CD4-positive, alpha-beta memory T cell (primary cell): ENCODE data around the gene CCDC201. TPM values are rescaled to one million over a fixed set of nuclear protein-coding genes. Genes with fewer than 3 reads are reported as not detected.
"Not testable (repeated sequence)": the region's sequence is repeated elsewhere in the genome, so short reads cannot be mapped to it uniquely, and the experiment has no call there.

Experiments used
- CTCF ChIA-PET: fragments of 350-600 bp; sonication (Branson Sonifier 250); formaldehyde crosslinking; loops from one replicate; lab custom pipeline; 2021; ENCODE audit warnings: inconsistent platforms; ENCODE audit not compliant: partially characterized antibody; lab: Charles Lee
- POLR2A ChIA-PET: fragments of 350-600 bp; sonication (Branson Sonifier 250); formaldehyde crosslinking; loops from one replicate; lab custom pipeline; 2021; ENCODE audit not compliant: partially characterized antibody; lab: Charles Lee
- DNase-seq, 5 donors: peaks; one replicate each; pipeline versions ENCODE4 v3.0.0 to v3.0.0-alpha.2; 2020 to 2022; ENCODE audit warnings: mixed read lengths in 1 of 5
- H3K27ac ChIP-seq: one replicate; pipeline ENCODE4 v1.7.0; 2013; ENCODE audit warnings: low read depth, low read length
- H3K27me3 ChIP-seq: 2 replicates; pipeline ENCODE4 v1.7.0; 2013; ENCODE audit warnings: mild to moderate bottlenecking, low read length, moderate library complexity; ENCODE audit not compliant: insufficient read depth
- H3K36me3 ChIP-seq: 2 replicates; pipeline ENCODE4 v1.7.0; 2013; ENCODE audit warnings: mild to moderate bottlenecking, low read length, moderate library complexity; ENCODE audit not compliant: insufficient read depth
- H3K4me1 ChIP-seq: 2 replicates; pipeline ENCODE4 v1.7.0; 2013; ENCODE audit warnings: mild to moderate bottlenecking, low read length, moderate library complexity; ENCODE audit not compliant: insufficient read depth
- H3K4me3 ChIP-seq, 2 donors: one replicate each; pipeline ENCODE4 v1.7.0; 2013; ENCODE audit warnings: low read length in 2 of 2, mild to moderate bottlenecking in 1 of 2
- H3K9me3 ChIP-seq, 2 donors: one replicate each; pipeline ENCODE4 v1.7.0; 2013; ENCODE audit warnings: low read length in 2 of 2, control low read depth in 1 of 2; ENCODE audit not compliant: control insufficient read depth in 1 of 2
- H3K27ac Mint-ChIP-seq, 7 donors: one replicate each; pipeline ENCODE4 v1.8.0; 2020 to 2021; ENCODE audit warnings: mixed read lengths in 7 of 7, mild to moderate bottlenecking in 6 of 7, inconsistent platforms in 3 of 7, moderate library complexity in 3 of 7
- H3K27me3 Mint-ChIP-seq, 2 donors: one replicate each; pipeline ENCODE4 v1.8.0; 2020 to 2021; ENCODE audit warnings: mixed read lengths in 2 of 2
- H3K36me3 Mint-ChIP-seq, 2 donors: one replicate each; pipeline ENCODE4 v1.8.0; 2020 to 2021; ENCODE audit warnings: mixed read lengths in 2 of 2, inconsistent platforms in 1 of 2, mild to moderate bottlenecking in 1 of 2
- H3K4me1 Mint-ChIP-seq, 4 donors: one replicate each; pipeline ENCODE4 v1.8.0; 2020 to 2021; ENCODE audit warnings: mixed read lengths in 4 of 4, mild to moderate bottlenecking in 1 of 4
- H3K4me3 Mint-ChIP-seq, 8 donors: one replicate each; pipeline ENCODE4 v1.8.0; 2020 to 2021; ENCODE audit warnings: mixed read lengths in 8 of 8, mild to moderate bottlenecking in 7 of 8, moderate library complexity in 6 of 8, inconsistent platforms in 3 of 8
- H3K9me3 Mint-ChIP-seq, 8 donors: one replicate each; pipeline ENCODE4 v1.8.0; 2020 to 2021; ENCODE audit warnings: mixed read lengths in 8 of 8, mild to moderate bottlenecking in 5 of 8, inconsistent platforms in 3 of 8, moderate library complexity in 1 of 8
- intact Hi-C: fragments of 100-400 bp; cut with micrococcal nuclease; formaldehyde crosslinking; loops from one replicate; pipeline ENCODE4 v1.15.1; 2023
- polyA plus RNA-seq, 2 donors: library from polyadenylated mRNA; unstranded; fragments of 300-500 nt; fragmentation: Illumina TruSeq; gene quantifications; one replicate each; pipeline ENCODE4 v1.2.3, GENCODE V29; 2021
- total RNA-seq, 2 experiments: library from RNA; stranded (reverse); gene quantifications; one replicate each; pipeline ENCODE4 v1.2.3, GENCODE V29; 2021

Gene CCDC201
- total and polyA plus RNA-seq, 4 experiments from 2014 or later = not detected

DNA sequence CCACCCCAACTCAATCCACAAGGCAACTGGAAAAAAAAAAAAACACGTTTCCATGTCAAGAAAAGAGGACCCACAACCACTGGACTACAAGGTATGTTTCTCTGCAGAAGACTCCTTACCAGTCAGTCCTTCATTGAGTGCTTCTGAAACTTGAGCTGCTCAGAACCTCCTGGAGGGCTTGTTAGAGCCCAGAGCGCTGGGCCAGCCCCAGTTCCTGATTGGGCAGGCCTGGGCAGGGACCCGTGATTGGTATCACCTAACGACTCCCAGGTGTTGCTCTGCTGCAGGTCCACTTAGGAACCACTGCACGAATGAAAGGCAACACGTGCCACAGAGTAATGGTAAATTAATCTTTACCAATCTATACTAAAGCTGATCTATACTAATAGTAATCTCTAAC lies 473 bp upstream of the CCDC201 start:
- POLR2A ChIA-PET = no interaction called here

GRCh38 chr7:45872116-45873034 lies 507 bp downstream of the CCDC201 start:
- POLR2A ChIA-PET = no interaction called here
- Mint-ChIP-seq H3K36me3 (no peaks in the 10 kb centered on the region), H3K4me1 (no peaks in the 10 kb centered on the region), H3K27ac (no peak overlapping the region), H3K9me3 (peaks cover 0 to 3% (median 0%) of the 10 kb centered on the region in 8 donors), H3K27me3 (peaks cover 3 to 8% of the 10 kb centered on the region in 2 donors), H3K4me3 (no peak overlapping the region)
- intact Hi-C loops = no loop called here
- DNase-seq = no peak
- Histone ChIP-seq H3K4me3 (no peak overlapping the region), H3K36me3 (no peaks in the 10 kb centered on the region), H3K27me3 (no peaks in the 10 kb centered on the region), H3K27ac (no peak overlapping the region), H3K4me1 (no peaks in the 10 kb centered on the region), H3K9me3 (no peaks in the 10 kb centered on the region)
- CTCF ChIA-PET = interaction anchor here (0.7 kb wide), 1 partner anchor 15 kb away, joined by 3 read pairs; no protein-coding TSS in a partner anchor

More for the DNA sequence above, 473 bp upstream of the CCDC201 start:
- peaks cover 0 to 5% (median 3%) of the 10 kb centered on the region in 8 donors for H3K9me3 Mint-ChIP-seq
- H3K4me1 Mint-ChIP-seq = no peaks in the 10 kb centered on the region
- H3K4me3 ChIP-seq = no peak overlapping the region
- no peaks in the 10 kb centered on the region for H3K27me3 ChIP-seq
- no peaks in the 10 kb centered on the region for H3K36me3 ChIP-seq
- H3K27me3 Mint-ChIP-seq = peaks cover 3 to 8% of the 10 kb centered on the region in 2 donors
- no peak overlapping the region for H3K4me3 Mint-ChIP-seq
- H3K27ac Mint-ChIP-seq = no peak overlapping the region
- no peak for DNase-seq
- intact Hi-C loops = no loop called here
- no peaks in the 10 kb centered on the region for H3K4me1 ChIP-seq
- no peaks in the 10 kb centered on the region for H3K9me3 ChIP-seq
- H3K27ac ChIP-seq = no peak overlapping the region
- CTCF ChIA-PET = interaction anchor here (0.7 kb wide), 1 partner anchor 1904 kb away, joined by 4 read pairs; no protein-coding TSS in a partner anchor
- H3K36me3 Mint-ChIP-seq = no peaks in the 10 kb centered on the region

DNA sequence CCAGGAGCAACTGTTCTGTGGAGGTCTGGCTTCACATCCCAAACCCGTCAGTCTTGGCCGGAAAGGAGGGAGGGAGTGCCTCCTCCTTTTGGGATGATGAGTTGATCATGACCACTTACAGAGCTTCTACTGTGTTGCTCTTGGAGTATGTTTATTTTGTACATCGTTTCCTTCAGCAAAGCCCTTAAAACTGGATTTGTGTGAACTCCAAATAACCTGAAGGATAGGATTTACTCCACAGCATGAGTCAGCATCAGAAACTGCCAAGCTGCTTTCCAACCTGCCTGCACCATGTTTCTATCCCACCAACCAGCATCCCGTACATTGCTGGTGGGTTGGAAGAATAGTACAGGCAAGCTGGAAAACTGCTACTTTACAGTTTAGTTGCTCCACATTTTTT lies 3.5 kb downstream of the CCDC201 start:
- no peak overlapping the region for H3K27ac Mint-ChIP-seq
- Histone ChIP-seq H3K27ac (no peak overlapping the region), H3K9me3 (no peaks in the 10 kb centered on the region), H3K4me1 (no peaks in the 10 kb centered on the region), H3K36me3 (no peaks in the 10 kb centered on the region), H3K27me3 (no peaks in the 10 kb centered on the region), H3K4me3 (no peak overlapping the region)
- H3K4me1 Mint-ChIP-seq = no peaks in the 10 kb centered on the region
- peaks cover 3 to 12% of the 10 kb centered on the region in 2 donors for H3K27me3 Mint-ChIP-seq
- ChIA-PET CTCF (no interaction called here), POLR2A (no interaction called here)
- no peaks in the 10 kb centered on the region for H3K36me3 Mint-ChIP-seq
- intact Hi-C loops = no loop called here
- DNase-seq = no peak
- H3K4me3 Mint-ChIP-seq = no peak overlapping the region
- peaks cover 0 to 3% (median 0%) of the 10 kb centered on the region in 8 donors for H3K9me3 Mint-ChIP-seq

DNA sequence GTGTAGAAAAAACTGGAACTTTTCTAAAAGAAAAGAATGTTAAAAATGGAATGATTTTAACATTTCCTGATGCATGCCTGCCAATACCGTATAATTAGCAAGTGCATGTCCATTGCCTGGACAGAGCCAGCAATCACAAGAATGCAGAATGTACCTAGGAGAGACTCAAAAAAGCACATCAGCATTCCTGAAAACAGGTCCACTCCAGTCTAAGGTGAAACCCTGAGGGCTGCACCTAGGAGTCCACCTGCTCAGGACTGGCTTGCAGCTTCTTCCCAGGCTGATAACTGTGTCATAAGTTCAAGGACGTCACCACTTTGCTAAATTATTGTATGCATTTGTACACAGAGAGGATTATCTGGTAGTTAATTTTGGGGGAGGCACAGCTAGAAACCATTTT lies 5.4 kb downstream of the CCDC201 start:
- peaks cover 0 to 3% (median 0%) of the 10 kb centered on the region in 8 donors for H3K9me3 Mint-ChIP-seq
- no peaks in the 10 kb centered on the region for H3K9me3 ChIP-seq
- ChIA-PET POLR2A (no interaction called here), CTCF (no interaction called here)
- intact Hi-C loops = no loop called here
- H3K27me3 Mint-ChIP-seq = peaks cover 4 to 15% of the 10 kb centered on the region in 2 donors
- no peak overlapping the region for H3K4me3 ChIP-seq
- H3K27ac Mint-ChIP-seq = no peak overlapping the region
- no peak for DNase-seq
- no peaks in the 10 kb centered on the region for H3K27me3 ChIP-seq
- H3K36me3 Mint-ChIP-seq = no peaks in the 10 kb centered on the region
- no peaks in the 10 kb centered on the region for H3K4me1 ChIP-seq
- H3K4me3 Mint-ChIP-seq = no peak overlapping the region
- no peaks in the 10 kb centered on the region for H3K4me1 Mint-ChIP-seq
- H3K27ac ChIP-seq = no peak overlapping the region
- no peaks in the 10 kb centered on the region for H3K36me3 ChIP-seq

- DNase-seq = no peak
- Mint-ChIP-seq H3K27ac (no peak overlapping the region), H3K27me3 (peaks cover 10 to 17% of the 10 kb centered on the region in 2 donors), H3K4me1 (no peaks in the 10 kb centered on the region), H3K9me3 (peaks cover 0 to 3% (median 0%) of the 10 kb centered on the region in 8 donors), H3K36me3 (no peaks in the 10 kb centered on the region), H3K4me3 (no peak overlapping the region)
- Histone ChIP-seq H3K4me3 (no peak overlapping the region), H3K4me1 (no peaks in the 10 kb centered on the region), H3K27ac (no peak overlapping the region), H3K36me3 (no peaks in the 10 kb centered on the region), H3K9me3 (no peaks in the 10 kb centered on the region), H3K27me3 (no peaks in the 10 kb centered on the region)
- intact Hi-C loops = no loop called here
- CTCF ChIA-PET = interaction anchor here (1.5 kb wide), 1 partner anchor 12 kb away, joined by 5 read pairs; no protein-coding TSS in a partner anchor
- POLR2A ChIA-PET = no interaction called here
These were observed 7.1 kb downstream of the CCDC201 start for GRCh38 chr7:45865594-45866410.

DNA sequence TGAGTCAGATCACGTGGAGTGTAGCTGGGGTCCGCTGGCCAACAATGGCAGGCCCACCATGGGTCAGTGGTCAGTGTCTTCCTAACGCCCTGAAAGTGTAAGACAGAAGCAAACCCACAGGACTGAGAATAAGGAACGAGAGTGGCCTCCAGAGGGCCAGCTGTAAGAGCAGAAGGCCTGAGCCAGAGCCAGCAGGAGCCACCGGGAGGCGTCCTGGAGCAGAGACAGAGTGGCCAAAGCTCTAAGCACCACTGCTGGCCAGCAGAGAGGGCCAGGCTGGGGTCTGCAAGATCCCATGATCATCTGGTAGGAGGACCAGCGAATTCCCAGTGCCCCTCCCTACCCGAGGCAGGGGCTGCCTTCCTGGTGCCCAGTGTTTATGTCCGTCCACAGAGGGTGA lies 9.2 kb downstream of the CCDC201 start:
- peaks cover 14 to 18% of the 10 kb centered on the region in 2 donors for H3K27me3 Mint-ChIP-seq
- intact Hi-C loops = no loop called here
- H3K27me3 ChIP-seq = no peaks in the 10 kb centered on the region
- H3K4me3 Mint-ChIP-seq = no peak overlapping the region
- no peaks in the 10 kb centered on the region for H3K9me3 ChIP-seq
- H3K4me1 ChIP-seq = no peaks in the 10 kb centered on the region
- ChIA-PET CTCF (interaction anchor here (1.2 kb wide), 1 partner anchor 9 kb away, joined by 4 read pairs; no protein-coding TSS in a partner anchor), POLR2A (no interaction called here)
- no peak overlapping the region for H3K27ac Mint-ChIP-seq
- no peak overlapping the region for H3K4me3 ChIP-seq
- DNase-seq = no peak
- no peaks in the 10 kb centered on the region for H3K9me3 Mint-ChIP-seq
- no peaks in the 10 kb centered on the region for H3K36me3 ChIP-seq
- no peaks in the 10 kb centered on the region for H3K4me1 Mint-ChIP-seq
- H3K27ac ChIP-seq = no peak overlapping the region
- H3K36me3 Mint-ChIP-seq = no peaks in the 10 kb centered on the region

- DNase-seq, H3K27me3 ChIP-seq, H3K27ac Mint-ChIP-seq, H3K9me3 ChIP-seq, POLR2A ChIA-PET, H3K4me3 Mint-ChIP-seq, H3K36me3 Mint-ChIP-seq, H3K4me1 ChIP-seq, H3K4me3 ChIP-seq, intact Hi-C loops, H3K36me3 ChIP-seq, H3K27ac ChIP-seq, H3K9me3 Mint-ChIP-seq, H3K4me1 Mint-ChIP-seq: not testable (repeated sequence)
- CTCF ChIA-PET = interaction anchor here (0.6 kb wide), 1 partner anchor 15 kb away, joined by 3 read pairs; no protein-coding TSS in a partner anchor
- H3K27me3 Mint-ChIP-seq = peaks cover 14 to 20% of the 10 kb centered on the region in 2 donors
These were observed 16.0 kb downstream of the CCDC201 start for GRCh38 chr7:45856888-45857287.
